ENCODE measurements around the gene TFCP2.

TFCP2 gene

GRCh38 chr12:51163795-51164194 is 9.1 kb downstream of the TFCP2 start:
- H3K27ac ChIP-seq: no peak overlapping the region
- no peak overlapping the region for H3K4me2 ChIP-seq (ENCODE audit: low read length)
- no peaks in the 10 kb centered on the region for H3K9me3 ChIP-seq (ENCODE audit: control insufficient read depth, low read length)
- no peak overlapping the region for H2AFZ ChIP-seq
- H3K4me3 ChIP-seq (ENCODE audit: low read depth, low read length): no peak overlapping the region
- H3K36me3 ChIP-seq (ENCODE audit: control insufficient read depth, insufficient read depth, low read length): no peaks in the 10 kb centered on the region
- no peak overlapping the region for H3K9ac ChIP-seq
- no peak for TF ChIP-seq CTCF (IDR thresholded peaks at IDR 0.05)
- H3K79me2 ChIP-seq: peaks cover 50% of the 10 kb centered on the region
- H3K27me3 ChIP-seq (ENCODE audit: control insufficient read depth, insufficient read depth, low read length): no peaks in the 10 kb centered on the region
- H3K4me1 ChIP-seq: no peaks in the 10 kb centered on the region

GRCh38 chr12:51162217-51162616 is 10.7 kb downstream of the TFCP2 start:
- no peaks in the 10 kb centered on the region for H3K36me3 ChIP-seq (ENCODE audit: control insufficient read depth, insufficient read depth, low read length)
- no peak for TF ChIP-seq CTCF (IDR thresholded peaks at IDR 0.05)
- no peak overlapping the region for H2AFZ ChIP-seq
- H3K79me2 ChIP-seq: peaks cover 48% of the 10 kb centered on the region
- H3K4me2 ChIP-seq (ENCODE audit: low read length): no peak overlapping the region
- no peaks in the 10 kb centered on the region for H3K4me1 ChIP-seq
- H3K27me3 ChIP-seq (ENCODE audit: control insufficient read depth, insufficient read depth, low read length): no peaks in the 10 kb centered on the region
- H3K27ac ChIP-seq: no peak overlapping the region
- H3K9ac ChIP-seq: no peak overlapping the region
- H3K9me3 ChIP-seq (ENCODE audit: control insufficient read depth, low read length): no peaks in the 10 kb centered on the region
- H3K4me3 ChIP-seq (ENCODE audit: low read depth, low read length): no peak overlapping the region

- TF ChIP-seq CTCF (IDR thresholded peaks at IDR 0.05): no peak
- peaks cover 45% of the 10 kb centered on the region for H3K79me2 ChIP-seq
- H2AFZ ChIP-seq: no peak overlapping the region
- H3K27ac ChIP-seq: no peak overlapping the region
- no peak overlapping the region for H3K4me3 ChIP-seq (ENCODE audit: low read depth, low read length)
- H3K4me2 ChIP-seq (ENCODE audit: low read length): no peak overlapping the region
- no peaks in the 10 kb centered on the region for H3K4me1 ChIP-seq
- H3K36me3 ChIP-seq (ENCODE audit: control insufficient read depth, insufficient read depth, low read length): no peaks in the 10 kb centered on the region
- H3K9ac ChIP-seq: no peak overlapping the region
- no peaks in the 10 kb centered on the region for H3K27me3 ChIP-seq (ENCODE audit: control insufficient read depth, insufficient read depth, low read length)
- H3K9me3 ChIP-seq (ENCODE audit: control insufficient read depth, low read length): no peaks in the 10 kb centered on the region
These were observed 12.0 kb downstream of the TFCP2 start for GRCh38 chr12:51160814-51161459.

DNA sequence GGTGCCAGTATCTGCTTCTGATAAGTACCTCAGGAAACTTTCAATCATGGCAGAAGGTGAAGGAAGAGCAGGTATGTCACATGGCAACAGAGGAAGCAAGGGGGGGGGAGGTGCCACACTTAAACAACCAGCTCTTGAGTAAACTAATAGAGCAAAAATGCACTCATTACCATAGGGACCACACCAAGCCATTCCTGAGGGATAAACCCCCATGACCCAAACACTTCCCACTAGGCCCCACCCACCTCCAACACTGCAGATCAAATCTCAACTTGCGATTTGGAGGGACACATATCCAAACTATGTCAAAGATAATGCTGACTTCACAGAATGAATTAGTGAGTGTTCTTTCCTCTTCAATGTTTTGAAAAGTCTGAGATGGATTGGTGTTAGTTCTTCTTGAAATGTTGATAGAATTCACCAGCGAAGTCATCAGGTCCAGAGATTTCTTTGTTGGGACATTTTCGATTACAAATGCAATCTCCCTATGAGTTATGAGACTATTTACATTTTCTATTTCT is 16.6 kb downstream of the TFCP2 start:
- Histone ChIP-seq H3K36me3 (ENCODE audit: control insufficient read depth, insufficient read depth, low read length) (no peaks in the 10 kb centered on the region), H3K9ac (no peak overlapping the region), H3K27me3 (ENCODE audit: control insufficient read depth, insufficient read depth, low read length) (no peaks in the 10 kb centered on the region), H3K4me1 (no peaks in the 10 kb centered on the region), H3K9me3 (ENCODE audit: control insufficient read depth, low read length) (no peaks in the 10 kb centered on the region), H3K4me2 (ENCODE audit: low read length) (no peak overlapping the region), H2AFZ (no peak overlapping the region), H3K27ac (no peak overlapping the region), H3K4me3 (ENCODE audit: low read depth, low read length) (no peak overlapping the region), H3K79me2 (peaks cover 20% of the 10 kb centered on the region)
- no peak for TF ChIP-seq CTCF (IDR thresholded peaks at IDR 0.05)

DNA sequence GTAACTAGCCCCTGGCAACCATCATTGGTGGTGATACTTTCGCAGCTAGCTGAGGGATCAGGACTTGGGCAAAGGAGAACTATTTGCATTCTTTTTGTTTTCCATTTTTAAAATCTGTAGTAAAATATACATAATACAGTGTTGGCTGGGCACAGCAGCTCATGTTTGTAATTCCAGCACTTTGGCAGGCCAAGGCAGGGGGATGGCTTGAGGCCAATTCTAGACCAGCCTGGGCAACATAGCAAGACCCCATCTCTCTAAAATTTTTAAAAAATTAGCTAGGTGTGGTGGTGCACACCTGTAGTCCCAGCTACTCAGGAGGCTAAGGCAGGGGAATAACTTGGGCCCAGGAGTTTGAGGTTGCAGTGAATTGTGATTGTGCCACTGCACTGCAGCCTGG is 20.0 kb downstream of the TFCP2 start:
- H3K79me2 ChIP-seq: peaks cover 8% of the 10 kb centered on the region
- H3K27ac ChIP-seq: no peak overlapping the region
- no peak overlapping the region for H2AFZ ChIP-seq
- H3K4me2 ChIP-seq (ENCODE audit: low read length): no peak overlapping the region
- H3K36me3 ChIP-seq (ENCODE audit: control insufficient read depth, insufficient read depth, low read length): no peaks in the 10 kb centered on the region
- no peaks in the 10 kb centered on the region for H3K27me3 ChIP-seq (ENCODE audit: control insufficient read depth, insufficient read depth, low read length)
- no peaks in the 10 kb centered on the region for H3K9me3 ChIP-seq (ENCODE audit: control insufficient read depth, low read length)
- H3K4me1 ChIP-seq: no peaks in the 10 kb centered on the region
- no peak overlapping the region for H3K9ac ChIP-seq
- TF ChIP-seq CTCF (IDR thresholded peaks at IDR 0.05): no peak
- H3K4me3 ChIP-seq (ENCODE audit: low read depth, low read length): no peak overlapping the region
